Cardiac fibroblast (primary cell): ENCODE data around the gene SPDYE1.

Experiments
- DNase-seq, 2 donors: peaks; one replicate each; pipeline versions ENCODE4 v3.0.0 to v3.0.0-alpha.2; 2010; ENCODE audit warnings: low read depth in 2 of 2
- H3K4me3 ChIP-seq, 2 donors: replicated peaks in 1 of 2; 1 replicate in 1 of 2; 2 replicates in 1 of 2; pipeline ENCODE4 v1.5.1; 2011; ENCODE audit warnings: low read depth in 2 of 2, low read length in 2 of 2, mild to moderate bottlenecking in 2 of 2, moderate library complexity in 1 of 2
- TF ChIP-seq, protein P1 (sequence below): IDR thresholded peaks from one replicate; pipeline ENCODE4 v1.5.1; 2011; ENCODE audit warnings: low read depth, mild to moderate bottlenecking, low read length, inconsistent platforms

The SPDYE1 gene

DNA sequence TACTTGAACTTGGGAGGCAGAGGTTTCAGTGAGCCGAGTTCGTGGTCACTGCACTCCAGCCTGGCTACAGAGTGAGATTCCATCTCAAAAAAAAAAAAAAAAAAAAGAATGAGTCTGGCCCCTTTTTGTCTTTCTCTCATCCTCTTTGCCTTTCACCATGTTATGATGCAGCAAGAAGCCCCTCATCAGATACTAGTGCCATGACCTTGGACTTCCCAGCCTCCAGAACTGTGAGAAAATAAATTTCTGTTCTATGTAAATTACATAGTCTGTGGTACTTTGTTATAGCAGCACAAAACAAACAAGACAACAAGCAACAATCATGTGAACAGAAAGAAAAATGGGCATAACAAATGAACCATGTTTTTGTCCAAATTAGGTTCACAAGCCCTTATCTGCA, 44.5 kb downstream of the SPDYE1 start:
- TF ChIP-seq, protein P1, sequence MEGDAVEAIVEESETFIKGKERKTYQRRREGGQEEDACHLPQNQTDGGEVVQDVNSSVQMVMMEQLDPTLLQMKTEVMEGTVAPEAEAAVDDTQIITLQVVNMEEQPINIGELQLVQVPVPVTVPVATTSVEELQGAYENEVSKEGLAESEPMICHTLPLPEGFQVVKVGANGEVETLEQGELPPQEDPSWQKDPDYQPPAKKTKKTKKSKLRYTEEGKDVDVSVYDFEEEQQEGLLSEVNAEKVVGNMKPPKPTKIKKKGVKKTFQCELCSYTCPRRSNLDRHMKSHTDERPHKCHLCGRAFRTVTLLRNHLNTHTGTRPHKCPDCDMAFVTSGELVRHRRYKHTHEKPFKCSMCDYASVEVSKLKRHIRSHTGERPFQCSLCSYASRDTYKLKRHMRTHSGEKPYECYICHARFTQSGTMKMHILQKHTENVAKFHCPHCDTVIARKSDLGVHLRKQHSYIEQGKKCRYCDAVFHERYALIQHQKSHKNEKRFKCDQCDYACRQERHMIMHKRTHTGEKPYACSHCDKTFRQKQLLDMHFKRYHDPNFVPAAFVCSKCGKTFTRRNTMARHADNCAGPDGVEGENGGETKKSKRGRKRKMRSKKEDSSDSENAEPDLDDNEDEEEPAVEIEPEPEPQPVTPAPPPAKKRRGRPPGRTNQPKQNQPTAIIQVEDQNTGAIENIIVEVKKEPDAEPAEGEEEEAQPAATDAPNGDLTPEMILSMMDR: no peak
- no peak overlapping the region for H3K4me3 ChIP-seq
- DNase-seq: no peak

DNA sequence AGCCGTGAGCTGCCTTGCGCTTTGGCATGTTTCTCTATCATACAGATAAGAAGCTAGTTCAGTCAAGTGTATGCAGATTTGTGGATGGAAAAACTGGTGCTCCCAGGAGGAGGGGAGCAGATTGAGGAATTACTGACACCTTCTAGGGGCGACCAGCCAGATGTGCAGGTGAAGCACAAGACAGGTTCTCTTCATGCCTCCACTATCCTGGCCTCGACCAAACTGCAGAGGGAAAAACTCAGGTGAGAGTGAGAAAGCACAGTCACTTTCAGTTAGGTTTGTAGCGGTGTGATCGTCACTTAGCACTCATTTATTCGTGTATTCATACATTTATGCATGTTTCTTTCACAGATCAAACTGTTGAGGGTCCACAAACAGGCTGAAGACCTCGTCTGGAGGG, 46.2 kb downstream of the SPDYE1 start:
- peak overlapping the region; percentile 90 to 93 for H3K4me3 ChIP-seq
- no peak for DNase-seq
- TF ChIP-seq, protein P1: no peak

DNA sequence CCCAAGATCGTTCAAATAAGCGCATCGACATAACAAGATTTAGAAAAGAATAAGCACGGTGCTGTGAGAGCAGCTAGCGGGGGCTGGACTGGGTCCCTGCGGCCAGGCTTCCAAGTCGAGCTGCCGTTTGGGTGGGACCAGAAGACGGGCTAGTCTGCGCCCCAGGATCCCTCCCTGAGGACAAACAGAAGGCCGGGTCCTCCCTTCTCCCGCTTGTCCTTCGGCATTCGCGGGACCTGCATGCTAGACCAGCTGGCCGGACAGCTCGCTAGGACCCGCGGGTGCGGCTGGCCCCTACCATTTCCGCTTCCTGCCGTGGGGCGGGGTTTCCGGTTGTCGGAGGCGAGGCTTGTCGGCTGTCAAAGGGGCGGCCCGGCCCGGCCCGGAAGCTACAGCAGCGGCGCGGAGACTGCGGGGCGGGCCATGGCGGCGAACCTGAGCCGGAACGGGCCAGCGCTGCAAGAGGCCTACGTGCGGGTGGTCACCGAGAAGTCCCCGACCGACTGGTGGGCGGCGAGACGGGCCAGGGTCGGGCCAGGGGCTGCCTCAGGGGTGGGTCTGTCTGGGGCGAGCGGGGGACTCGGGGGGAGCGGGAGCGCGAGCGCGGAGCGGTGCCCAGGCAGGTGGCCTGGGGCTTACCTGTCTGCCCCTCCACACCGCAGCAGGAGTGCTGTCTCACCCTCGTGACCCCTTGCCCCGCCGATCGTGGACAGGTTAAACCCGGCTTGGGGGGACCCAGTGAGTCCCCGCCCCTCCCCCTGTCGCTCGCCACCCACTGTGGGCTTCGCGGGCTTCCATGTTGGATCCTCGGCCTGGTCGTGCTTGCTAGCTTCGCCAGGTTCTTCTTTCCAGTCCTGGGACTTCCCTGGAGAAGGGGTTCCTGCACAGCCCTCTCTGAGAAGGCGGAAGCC, 46.9 kb downstream of the SPDYE1 start, which contains the start of gene DBNL:
Gene DBNL (plus strand): TSS at position 388 of the 911 bp plus-strand sequence. CDS start 36 bp downstream, at position 424.
- DNase-seq: peak; percentile 82 to 85
- TF ChIP-seq, protein P1: no peak
- peak within 1 kb of the TSS; percentile 90 to 93 for H3K4me3 ChIP-seq

DNA sequence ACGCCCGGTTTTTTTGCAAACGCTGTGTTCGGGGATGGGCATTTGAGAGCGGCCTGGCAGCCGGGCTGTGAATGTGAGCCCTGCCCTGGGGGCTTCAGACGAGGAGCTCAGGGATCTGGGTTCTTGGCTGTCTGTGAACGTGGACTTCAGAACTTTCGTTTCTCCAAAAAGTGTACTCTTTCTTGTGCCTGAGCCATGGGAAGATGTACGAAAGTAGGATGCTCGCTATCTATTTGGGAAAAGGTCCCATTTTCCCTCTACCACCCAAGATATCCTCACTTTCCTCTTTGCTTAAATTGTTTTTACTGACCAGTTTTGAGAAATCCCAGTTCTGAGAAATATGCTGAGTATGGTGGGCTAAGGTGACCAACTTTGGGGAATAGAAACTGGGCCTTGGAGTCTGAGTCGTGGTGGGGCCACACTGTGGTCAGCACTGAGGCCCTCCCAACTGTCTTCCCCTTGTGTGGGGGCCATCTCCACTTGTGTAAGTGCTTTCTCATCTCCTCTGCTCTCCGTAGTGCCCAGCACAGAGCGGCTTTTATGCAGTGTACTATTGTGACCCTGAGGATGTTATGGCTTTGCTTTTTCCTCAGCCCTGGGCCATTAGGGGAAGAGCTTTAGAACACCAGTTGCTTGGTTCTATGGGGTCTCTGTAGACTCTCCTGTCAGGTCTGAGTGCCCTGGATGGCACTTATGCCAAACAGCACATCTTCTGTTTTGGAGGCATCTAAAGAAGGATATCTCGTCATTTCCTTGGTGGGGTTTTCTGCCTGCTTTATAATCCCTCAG, 47.7 kb downstream of the SPDYE1 start:
- peak overlapping the region; percentile 90 to 93 for H3K4me3 ChIP-seq
- DNase-seq: peak in 1 of 2 donors; percentile 35
- TF ChIP-seq, protein P1: no peak

DNA sequence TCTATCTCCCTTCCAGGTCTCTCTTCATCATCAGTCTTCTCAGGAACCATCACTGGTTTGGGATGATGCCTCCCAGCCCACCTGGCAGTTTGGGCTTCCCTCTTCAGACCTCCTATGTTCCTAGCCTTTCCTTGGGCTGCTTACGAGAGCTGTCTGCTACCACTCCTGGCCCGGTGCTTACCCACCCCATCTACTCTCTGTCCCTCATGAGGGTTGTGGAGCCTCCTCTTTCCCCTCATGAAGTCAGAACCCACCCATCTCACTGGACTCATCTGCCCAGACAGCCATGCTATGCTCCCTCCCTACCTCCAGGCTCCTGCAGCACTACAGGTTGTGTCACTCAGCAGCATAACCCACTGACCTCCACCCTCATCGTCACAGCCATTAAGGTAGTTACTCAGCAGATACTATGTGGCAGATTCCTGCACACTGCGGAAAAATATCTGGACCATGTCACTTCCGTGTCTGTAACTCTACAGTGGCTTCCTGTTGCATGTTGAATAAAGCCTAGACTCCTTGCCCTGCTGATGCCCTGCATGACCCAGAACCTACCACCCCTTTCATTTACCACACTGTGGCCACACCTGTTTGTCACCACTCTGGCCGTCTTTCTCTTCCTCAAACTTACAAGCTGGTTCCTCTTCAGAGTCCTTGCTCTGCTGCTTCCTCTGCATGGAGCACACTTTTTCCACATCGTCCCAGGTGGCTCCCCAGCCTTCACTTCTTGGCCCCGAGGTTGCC, 48.8 kb downstream of the SPDYE1 start:
- no peak for DNase-seq
- peak overlapping the region in 1 of 2 donors; percentile 7 for H3K4me3 ChIP-seq
- TF ChIP-seq, protein P1: no peak
